Epithelial cell of esophagus (primary cell): Measurements from ENCODE around the gene SNX13.
A peak's percentile ranks its signal among the peaks of the same experiment; 100 is the strongest.

ENCODE experiments used
- DNase-seq: peaks from one replicate; pipeline ENCODE4 v3.0.0; 2010; ENCODE audit warnings: low read depth
- H3K4me3 ChIP-seq: 2 replicates; pipeline ENCODE4 v1.5.1; 2011; ENCODE audit warnings: mild to moderate bottlenecking, low read length, control low read depth
- CTCF ChIP-seq: IDR thresholded peaks from 2 replicates; pipeline ENCODE4 v1.5.1; 2011; ENCODE audit warnings: low read depth, mild to moderate bottlenecking, low read length, control low read depth, inconsistent platforms; ENCODE audit not compliant: insufficient read depth; ENCODE audit errors: missing control alignments

Gene SNX13

GRCh38 chr7:17947620-17948019 lies 7.3 kb upstream of the SNX13 start:
- no peak overlapping the region for H3K4me3 ChIP-seq
- TF ChIP-seq CTCF = no peak
- no peak for DNase-seq

- no peak for TF ChIP-seq CTCF
- no peak for DNase-seq
- no peak overlapping the region for H3K4me3 ChIP-seq
These were observed 6.3 kb upstream of the SNX13 start for GRCh38 chr7:17946591-17946990.

GRCh38 chr7:17944720-17945119 lies 4.4 kb upstream of the SNX13 start:
- no peak overlapping the region for H3K4me3 ChIP-seq
- DNase-seq = no peak
- peak; percentile 18 for TF ChIP-seq CTCF

- no peak for DNase-seq
- no peak overlapping the region for H3K4me3 ChIP-seq
- TF ChIP-seq CTCF = no peak
These were observed 2.7 kb upstream of the SNX13 start for GRCh38 chr7:17943006-17943405.

- no peak for TF ChIP-seq CTCF
- H3K4me3 ChIP-seq = no peak overlapping the region
- peak; percentile 37 for DNase-seq
These were observed 1.9 kb upstream of the SNX13 start for GRCh38 chr7:17942231-17942630.

GRCh38 chr7:17940951-17941431 lies 697 bp upstream of the SNX13 start:
- TF ChIP-seq CTCF = peak; percentile 26
- peak; percentile 44 for DNase-seq
- H3K4me3 ChIP-seq = peak overlapping the region; percentile 87

- peak overlapping the region; percentile 87 for H3K4me3 ChIP-seq
- TF ChIP-seq CTCF = no peak
- DNase-seq = peak; percentile 48
These were observed 540 bp downstream of the SNX13 start for GRCh38 chr7:17939606-17940301.
